ENCODE measurements around the gene LMCD1. TPM values are rescaled to one million over a fixed set of nuclear protein-coding genes. Genes with fewer than 3 reads are reported as not detected.
A peak's percentile ranks its signal among the peaks of the same experiment; 100 is the strongest.

LMCD1 gene
- polyA plus RNA-seq, 3 donors from 2014 or later: 0.24 TPM; not detected in 2

- H3K9me3 Mint-ChIP-seq: no peaks in the 10 kb centered on the region
- no peak overlapping the region for H3K4me3 Mint-ChIP-seq
- no peaks in the 10 kb centered on the region for H3K4me1 Mint-ChIP-seq
- no peak overlapping the region for H3K27ac Mint-ChIP-seq
- peaks cover 0 to 1% (median 0%) of the 10 kb centered on the region in 3 donors for H3K27me3 Mint-ChIP-seq (ENCODE audit: low read depth in 3 of 3)
- no peak for DNase-seq
- no peaks in the 10 kb centered on the region for H3K36me3 Mint-ChIP-seq
Observed at GRCh38 chr3:8556473-8556869, 54.8 kb downstream of the LMCD1 start.

GRCh38 chr3:8557298-8557697 lies 55.7 kb downstream of the LMCD1 start:
- Mint-ChIP-seq H3K9me3 (no peaks in the 10 kb centered on the region), H3K27ac (no peak overlapping the region)

GRCh38 chr3:8558645-8559044 lies 57.0 kb downstream of the LMCD1 start:
- Mint-ChIP-seq H3K27ac (no peak overlapping the region), H3K4me3 (no peak overlapping the region), H3K4me1 (no peaks in the 10 kb centered on the region), H3K36me3 (no peaks in the 10 kb centered on the region), H3K9me3 (no peaks in the 10 kb centered on the region), H3K27me3 (ENCODE audit: low read depth in 3 of 3) (peaks cover 0 to 5% (median 0%) of the 10 kb centered on the region in 3 donors)
- DNase-seq: no peak

More at GRCh38 chr3:8557298-8557697, 55.7 kb downstream of the LMCD1 start:
- no peak overlapping the region for H3K4me3 Mint-ChIP-seq
- peaks cover 0 to 1% (median 0%) of the 10 kb centered on the region in 3 donors for H3K27me3 Mint-ChIP-seq (ENCODE audit: low read depth in 3 of 3)
- no peak for DNase-seq
- H3K4me1 Mint-ChIP-seq: no peaks in the 10 kb centered on the region
- no peaks in the 10 kb centered on the region for H3K36me3 Mint-ChIP-seq

GRCh38 chr3:8559351-8559750 lies 57.7 kb downstream of the LMCD1 start:
- H3K9me3 Mint-ChIP-seq: no peaks in the 10 kb centered on the region
- no peak overlapping the region for H3K4me3 Mint-ChIP-seq

GRCh38 chr3:8560366-8561007 lies 58.9 kb downstream of the LMCD1 start:
- no peak overlapping the region for H3K4me3 Mint-ChIP-seq
- no peaks in the 10 kb centered on the region for H3K4me1 Mint-ChIP-seq
- peaks cover 0 to 5% (median 0%) of the 10 kb centered on the region in 3 donors for H3K27me3 Mint-ChIP-seq (ENCODE audit: low read depth in 3 of 3)
- DNase-seq: no peak
- no peaks in the 10 kb centered on the region for H3K9me3 Mint-ChIP-seq
- no peak overlapping the region for H3K27ac Mint-ChIP-seq
- H3K36me3 Mint-ChIP-seq: no peaks in the 10 kb centered on the region

More at GRCh38 chr3:8559351-8559750, 57.7 kb downstream of the LMCD1 start:
- H3K27ac Mint-ChIP-seq: no peak overlapping the region
- H3K27me3 Mint-ChIP-seq (ENCODE audit: low read depth in 3 of 3): peaks cover 0 to 5% (median 0%) of the 10 kb centered on the region in 3 donors
- no peaks in the 10 kb centered on the region for H3K4me1 Mint-ChIP-seq
- no peaks in the 10 kb centered on the region for H3K36me3 Mint-ChIP-seq
- no peak for DNase-seq

GRCh38 chr3:8561370-8561769 lies 59.7 kb downstream of the LMCD1 start:
- no peaks in the 10 kb centered on the region for H3K36me3 Mint-ChIP-seq

GRCh38 chr3:8562081-8562595 lies 60.5 kb downstream of the LMCD1 start:
- Mint-ChIP-seq H3K36me3 (no peaks in the 10 kb centered on the region), H3K9me3 (no peaks in the 10 kb centered on the region), H3K27me3 (ENCODE audit: low read depth in 3 of 3) (peaks cover 0 to 5% (median 0%) of the 10 kb centered on the region in 3 donors), H3K4me1 (no peaks in the 10 kb centered on the region), H3K27ac (no peak overlapping the region), H3K4me3 (no peak overlapping the region)
- DNase-seq: no peak

More at GRCh38 chr3:8561370-8561769, 59.7 kb downstream of the LMCD1 start:
- no peak overlapping the region for H3K27ac Mint-ChIP-seq
- H3K27me3 Mint-ChIP-seq (ENCODE audit: low read depth in 3 of 3): peaks cover 0 to 5% (median 0%) of the 10 kb centered on the region in 3 donors
- no peaks in the 10 kb centered on the region for H3K4me1 Mint-ChIP-seq
- no peak overlapping the region for H3K4me3 Mint-ChIP-seq
- no peak for DNase-seq
- no peaks in the 10 kb centered on the region for H3K9me3 Mint-ChIP-seq

GRCh38 chr3:8563146-8563545 lies 61.5 kb downstream of the LMCD1 start:
- Mint-ChIP-seq H3K27ac (no peak overlapping the region), H3K4me1 (no peaks in the 10 kb centered on the region), H3K9me3 (no peaks in the 10 kb centered on the region), H3K4me3 (no peak overlapping the region), H3K27me3 (ENCODE audit: low read depth in 3 of 3) (peaks cover 0 to 5% (median 0%) of the 10 kb centered on the region in 3 donors), H3K36me3 (no peaks in the 10 kb centered on the region)
- DNase-seq: no peak

- peaks cover 0 to 5% (median 0%) of the 10 kb centered on the region in 3 donors for H3K27me3 Mint-ChIP-seq (ENCODE audit: low read depth in 3 of 3)
- H3K9me3 Mint-ChIP-seq: no peaks in the 10 kb centered on the region
- H3K4me1 Mint-ChIP-seq: no peaks in the 10 kb centered on the region
- H3K4me3 Mint-ChIP-seq: no peak overlapping the region
- H3K27ac Mint-ChIP-seq: no peak overlapping the region
- H3K36me3 Mint-ChIP-seq: no peaks in the 10 kb centered on the region
- DNase-seq: no peak
Observed at GRCh38 chr3:8563597-8563996, 62.0 kb downstream of the LMCD1 start.

- peaks cover 0 to 7% (median 0%) of the 10 kb centered on the region in 3 donors for H3K27me3 Mint-ChIP-seq (ENCODE audit: low read depth in 3 of 3)
Observed at GRCh38 chr3:8565376-8565775, 63.8 kb downstream of the LMCD1 start.

GRCh38 chr3:8567784-8568575 lies 66.4 kb downstream of the LMCD1 start:
- no peak for DNase-seq
- no peak overlapping the region for H3K4me3 Mint-ChIP-seq
- peaks cover 0 to 3% (median 0%) of the 10 kb centered on the region in 3 donors for H3K36me3 Mint-ChIP-seq
- H3K27me3 Mint-ChIP-seq (ENCODE audit: low read depth in 3 of 3): peaks cover 0 to 7% (median 6%) of the 10 kb centered on the region in 3 donors
- no peaks in the 10 kb centered on the region for H3K9me3 Mint-ChIP-seq
- peaks cover 9 to 15% of the 10 kb centered on the region in 2 donors for H3K4me1 Mint-ChIP-seq
- H3K27ac Mint-ChIP-seq: no peak overlapping the region

More at GRCh38 chr3:8565376-8565775, 63.8 kb downstream of the LMCD1 start:
- Mint-ChIP-seq H3K4me3 (no peak overlapping the region), H3K4me1 (peaks cover under 1% of the 10 kb centered on the region in 2 donors), H3K27ac (no peak overlapping the region), H3K9me3 (no peaks in the 10 kb centered on the region), H3K36me3 (peaks cover 0 to under 1% (median 0%) of the 10 kb centered on the region in 3 donors)
- no peak for DNase-seq

GRCh38 chr3:8571256-8571655 lies 69.6 kb downstream of the LMCD1 start:
- Mint-ChIP-seq H3K27me3 (ENCODE audit: low read depth in 3 of 3) (peaks cover 0 to 7% (median 6%) of the 10 kb centered on the region in 3 donors), H3K4me3 (peak overlapping the region in 1 of 5 donors; percentile 1), H3K4me1 (peaks cover 9 to 15% of the 10 kb centered on the region in 2 donors), H3K27ac (no peak overlapping the region), H3K36me3 (peaks cover 0 to 3% (median 0%) of the 10 kb centered on the region in 3 donors), H3K9me3 (peaks cover 0 to 2% (median 0%) of the 10 kb centered on the region in 6 donors)
- DNase-seq: no peak

GRCh38 chr3:8573342-8573926 lies 71.8 kb downstream of the LMCD1 start:
- peaks cover 0 to 7% (median 6%) of the 10 kb centered on the region in 3 donors for H3K27me3 Mint-ChIP-seq (ENCODE audit: low read depth in 3 of 3)
- no peak overlapping the region for H3K27ac Mint-ChIP-seq
- no peak overlapping the region for H3K4me3 Mint-ChIP-seq
- H3K9me3 Mint-ChIP-seq: peaks cover 0 to 2% (median 0%) of the 10 kb centered on the region in 6 donors
- no peak for DNase-seq
- peaks cover 0 to 3% (median 0%) of the 10 kb centered on the region in 3 donors for H3K36me3 Mint-ChIP-seq
- H3K4me1 Mint-ChIP-seq: peaks cover 9 to 15% of the 10 kb centered on the region in 2 donors

Data from immature natural killer cell (primary cell).